Measurements from ENCODE around the gene ADO.
A peak's percentile ranks its signal among the peaks of the same experiment; 100 is the strongest.

ADO gene

DNA sequence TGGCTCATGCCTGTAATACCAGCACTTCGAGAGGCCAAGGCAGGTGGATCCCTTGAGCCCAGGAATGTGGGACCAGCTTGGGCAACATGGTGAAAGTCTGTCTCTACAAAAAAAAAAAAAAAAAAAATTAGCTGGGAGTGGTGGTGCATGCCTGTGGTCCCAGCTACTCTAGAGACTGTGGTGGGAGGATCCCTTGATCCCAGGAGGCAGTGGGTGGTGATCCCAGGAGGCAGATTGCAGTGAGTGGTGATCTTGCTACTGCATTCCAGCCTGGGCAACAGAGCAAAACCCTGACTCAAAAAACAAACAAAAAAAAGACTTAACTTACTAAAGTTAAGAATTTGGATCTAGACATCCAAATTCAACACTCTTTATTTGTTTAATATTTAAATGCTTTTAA is 10.2 kb upstream of the ADO start:
- no peak for DNase-seq

DNA sequence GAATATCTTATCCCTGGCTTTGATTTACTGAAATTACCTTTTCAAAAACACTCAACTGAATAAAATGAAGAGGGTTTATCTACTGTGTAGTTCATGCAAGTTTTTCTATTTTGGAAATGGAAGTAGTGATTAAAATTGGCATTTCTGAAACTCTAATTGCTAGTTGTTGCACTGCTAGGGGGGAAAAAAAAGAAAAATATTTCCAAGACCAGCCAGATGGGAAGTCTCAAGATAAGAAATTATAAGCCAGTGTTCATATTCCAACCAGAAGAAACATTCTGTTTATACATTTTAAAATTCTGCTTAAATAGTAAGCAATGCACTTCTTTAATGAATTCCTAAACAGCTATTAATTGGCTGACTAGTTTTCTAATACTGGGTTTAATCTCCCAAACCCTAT is 9.4 kb upstream of the ADO start:
- no peak for DNase-seq

DNA sequence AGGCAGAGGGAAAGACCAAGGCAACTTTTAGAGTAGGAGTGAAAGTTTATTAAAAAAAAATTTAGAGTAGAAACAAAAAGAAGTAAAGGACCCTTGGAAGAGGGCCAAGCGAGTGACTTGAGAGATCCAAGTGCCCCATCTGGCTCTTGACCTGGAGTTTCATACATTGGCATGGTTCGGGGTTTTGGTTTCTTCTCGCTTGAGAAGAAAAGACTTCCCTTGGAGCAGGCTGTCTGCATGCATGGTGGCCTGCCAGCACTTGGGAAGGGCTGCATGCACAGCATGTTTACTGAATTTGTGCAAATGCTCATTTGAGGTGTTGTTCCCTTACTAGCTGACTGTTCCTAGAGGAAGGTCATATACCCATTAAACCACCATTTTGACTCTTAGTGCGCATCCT is 8.8 kb upstream of the ADO start:
- DNase-seq: no peak

DNA sequence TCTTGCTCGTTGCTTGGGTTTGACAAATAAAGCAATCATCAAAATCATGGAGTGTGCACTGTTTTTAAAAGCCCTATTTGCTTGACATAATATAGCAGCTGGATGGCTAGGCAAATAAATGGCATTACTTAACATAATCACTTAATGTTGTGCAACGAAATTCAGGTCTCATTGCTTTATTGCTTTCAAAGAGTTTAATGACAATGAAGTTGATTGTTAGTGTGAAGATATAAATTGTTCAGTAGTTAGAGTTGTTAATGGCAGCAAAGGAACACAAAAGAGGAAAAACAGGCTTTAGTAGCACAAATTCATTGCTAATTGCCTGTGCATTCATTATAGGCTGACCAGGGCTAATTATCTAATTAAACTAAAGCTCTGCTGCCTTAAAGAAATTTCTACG is 7.6 kb upstream of the ADO start:
- DNase-seq: peak; percentile 60

DNA sequence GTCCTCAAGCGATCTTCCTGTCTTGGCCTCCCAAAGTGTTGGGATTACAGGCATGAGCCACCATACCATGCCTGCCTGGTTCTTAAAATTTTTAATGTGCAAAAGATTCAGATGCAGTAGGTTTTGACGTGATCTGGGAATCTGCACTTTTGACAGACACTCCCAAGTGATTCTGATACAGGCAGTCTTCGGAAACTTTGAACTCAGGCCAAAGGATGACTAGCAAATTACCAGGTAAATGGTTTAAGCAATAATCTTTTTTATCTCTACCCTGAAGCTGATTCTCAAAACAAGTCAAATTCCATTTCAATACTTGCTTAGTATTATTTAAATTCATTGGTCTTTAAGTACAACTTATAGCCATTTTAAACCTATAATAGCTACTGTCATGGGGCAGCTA is 2.6 kb upstream of the ADO start:
- no peak for DNase-seq

DNA sequence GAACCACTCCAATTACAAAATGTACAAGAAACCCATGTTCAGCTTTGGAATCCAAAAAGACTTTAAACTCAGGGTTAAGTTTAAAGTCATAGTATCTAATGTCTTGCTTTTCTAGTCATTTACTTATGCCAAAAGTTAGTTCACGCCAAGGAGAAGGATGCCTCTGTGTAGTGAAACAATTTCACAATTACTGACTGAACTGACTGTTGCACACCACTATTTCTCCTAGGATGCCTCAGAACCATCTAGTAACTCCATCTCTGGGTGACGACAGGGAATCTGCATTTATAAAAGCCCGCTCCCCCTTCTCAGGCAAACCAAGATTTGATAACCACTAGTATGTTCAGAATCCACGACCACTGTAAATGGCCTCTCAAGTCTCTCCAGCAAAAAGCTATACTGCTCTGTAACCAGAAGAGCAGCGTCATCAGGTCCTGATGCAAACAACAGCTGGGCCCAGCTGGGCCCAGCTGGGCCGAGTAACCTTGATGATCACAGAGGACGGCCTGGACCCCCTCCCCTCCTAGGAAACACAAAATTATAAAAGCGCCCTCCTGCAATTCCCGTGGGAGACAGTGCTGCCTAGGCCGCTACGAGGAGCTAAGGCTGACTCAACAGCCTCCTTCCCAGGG is 680 bp upstream of the ADO start:
- DNase-seq: no peak

DNA sequence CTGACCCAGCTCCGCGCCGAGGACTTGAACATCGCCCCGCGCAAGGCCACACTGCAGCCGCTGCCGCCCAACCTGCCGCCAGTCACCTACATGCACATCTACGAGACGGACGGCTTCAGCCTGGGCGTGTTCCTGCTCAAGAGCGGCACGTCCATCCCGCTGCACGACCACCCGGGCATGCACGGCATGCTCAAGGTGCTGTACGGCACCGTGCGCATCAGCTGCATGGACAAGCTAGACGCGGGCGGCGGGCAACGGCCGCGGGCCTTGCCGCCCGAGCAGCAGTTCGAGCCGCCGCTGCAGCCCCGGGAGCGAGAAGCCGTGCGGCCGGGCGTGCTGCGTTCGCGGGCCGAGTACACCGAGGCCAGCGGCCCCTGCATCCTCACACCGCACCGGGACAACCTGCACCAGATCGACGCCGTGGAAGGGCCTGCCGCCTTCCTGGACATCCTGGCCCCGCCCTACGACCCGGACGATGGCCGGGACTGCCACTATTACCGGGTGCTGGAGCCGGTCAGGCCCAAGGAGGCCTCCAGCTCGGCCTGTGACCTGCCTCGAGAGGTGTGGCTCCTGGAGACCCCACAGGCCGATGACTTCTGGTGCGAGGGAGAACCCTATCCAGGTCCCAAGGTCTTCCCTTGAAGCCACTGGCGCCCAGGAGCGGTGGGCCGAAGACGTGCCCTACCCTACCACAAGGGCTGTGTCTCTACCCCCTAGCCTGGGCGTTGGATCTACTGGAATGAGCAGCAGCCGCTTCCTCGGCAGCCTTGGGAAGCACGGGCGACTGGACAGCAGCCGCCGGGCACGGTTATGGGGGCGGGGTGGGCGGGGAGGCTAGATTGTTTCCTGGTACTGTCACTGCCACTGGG is 945 bp downstream of the ADO start:
- no peak for DNase-seq

DNA sequence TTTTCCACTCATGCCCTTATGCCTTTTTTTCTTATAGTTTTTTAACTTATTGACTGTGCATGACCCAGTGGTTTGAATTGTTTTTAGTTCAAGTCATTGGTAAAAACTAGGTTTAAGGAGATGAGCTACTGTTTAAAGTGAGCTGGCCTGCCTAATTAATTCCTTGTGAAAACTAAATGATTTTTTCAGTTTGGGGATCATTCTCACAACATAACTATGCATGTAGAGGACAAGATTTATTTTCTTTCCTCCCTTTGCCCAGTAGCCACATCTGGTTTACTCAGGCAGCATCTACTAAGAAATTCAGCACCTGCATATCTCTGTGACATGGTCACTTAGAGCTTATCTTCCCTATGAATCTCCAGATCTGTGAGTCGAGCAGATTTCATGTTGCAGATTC is 1.7 kb downstream of the ADO start:
- no peak for DNase-seq

DNA sequence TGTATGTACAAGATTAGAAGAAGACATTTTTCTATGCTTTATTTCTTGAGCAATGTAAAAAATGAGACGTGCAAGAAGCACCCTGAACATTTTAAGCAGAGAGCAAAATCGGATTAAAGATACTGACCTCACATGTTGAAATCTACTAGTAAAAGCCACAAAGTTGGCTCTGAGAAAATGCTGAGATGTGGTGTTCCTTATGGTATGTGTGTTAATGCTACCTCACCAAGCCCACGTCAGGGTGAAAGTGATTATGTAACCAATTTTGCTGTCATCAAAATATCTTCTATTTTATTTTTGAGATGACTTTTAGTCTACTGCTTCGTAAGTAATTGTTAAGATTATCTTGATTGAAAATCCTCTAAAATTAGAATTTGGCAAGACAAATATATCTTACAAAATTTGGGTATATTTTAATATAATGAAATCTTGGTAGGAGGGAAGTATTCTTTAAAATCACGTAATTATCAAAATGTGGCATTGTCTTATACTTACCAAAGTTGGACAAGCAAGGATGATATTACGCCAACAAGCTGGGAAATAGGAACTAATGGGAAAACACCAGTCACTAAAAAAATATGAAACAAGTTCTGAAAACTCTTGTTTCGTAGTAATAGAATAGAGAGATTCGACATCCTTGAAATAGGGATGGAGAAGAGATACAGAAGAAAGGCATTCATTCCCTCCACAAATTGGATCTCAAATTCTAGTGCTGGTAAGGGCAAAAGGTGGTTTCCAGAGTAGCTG is 5.8 kb downstream of the ADO start:
- no peak for DNase-seq

DNA sequence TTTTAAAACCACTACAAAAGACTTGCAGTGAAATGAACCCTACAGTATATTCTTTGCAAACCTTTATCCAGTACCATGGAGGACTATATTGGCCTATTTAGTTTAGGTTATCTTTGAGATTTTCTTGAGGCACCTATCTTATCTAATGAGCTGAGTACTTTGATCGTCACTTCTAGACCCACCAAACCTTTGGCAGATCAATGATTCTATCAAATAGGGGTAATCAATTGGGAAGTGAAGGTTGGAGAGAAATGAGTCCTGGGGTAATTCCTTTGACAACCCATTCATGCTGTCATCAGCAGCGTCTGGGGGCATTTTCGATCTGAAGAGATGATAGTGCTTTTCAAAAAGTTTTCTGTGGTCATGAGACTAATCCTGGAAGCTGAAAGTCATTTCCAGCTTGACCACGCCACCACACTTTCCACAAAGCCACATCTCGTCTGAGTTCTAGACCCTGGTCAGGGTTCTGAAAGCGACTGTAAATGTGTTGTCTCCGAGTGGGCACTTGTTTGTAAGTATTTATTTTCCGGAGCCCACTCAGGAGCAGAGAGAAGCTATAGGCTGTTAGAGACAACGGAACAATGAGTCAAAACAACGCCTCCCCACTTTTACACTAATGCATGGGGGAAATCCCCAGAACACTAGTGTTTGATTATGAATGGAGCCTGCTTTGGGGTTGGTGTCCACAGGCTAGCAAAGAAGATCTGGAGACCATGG is 6.8 kb downstream of the ADO start:
- DNase-seq: no peak

DNA sequence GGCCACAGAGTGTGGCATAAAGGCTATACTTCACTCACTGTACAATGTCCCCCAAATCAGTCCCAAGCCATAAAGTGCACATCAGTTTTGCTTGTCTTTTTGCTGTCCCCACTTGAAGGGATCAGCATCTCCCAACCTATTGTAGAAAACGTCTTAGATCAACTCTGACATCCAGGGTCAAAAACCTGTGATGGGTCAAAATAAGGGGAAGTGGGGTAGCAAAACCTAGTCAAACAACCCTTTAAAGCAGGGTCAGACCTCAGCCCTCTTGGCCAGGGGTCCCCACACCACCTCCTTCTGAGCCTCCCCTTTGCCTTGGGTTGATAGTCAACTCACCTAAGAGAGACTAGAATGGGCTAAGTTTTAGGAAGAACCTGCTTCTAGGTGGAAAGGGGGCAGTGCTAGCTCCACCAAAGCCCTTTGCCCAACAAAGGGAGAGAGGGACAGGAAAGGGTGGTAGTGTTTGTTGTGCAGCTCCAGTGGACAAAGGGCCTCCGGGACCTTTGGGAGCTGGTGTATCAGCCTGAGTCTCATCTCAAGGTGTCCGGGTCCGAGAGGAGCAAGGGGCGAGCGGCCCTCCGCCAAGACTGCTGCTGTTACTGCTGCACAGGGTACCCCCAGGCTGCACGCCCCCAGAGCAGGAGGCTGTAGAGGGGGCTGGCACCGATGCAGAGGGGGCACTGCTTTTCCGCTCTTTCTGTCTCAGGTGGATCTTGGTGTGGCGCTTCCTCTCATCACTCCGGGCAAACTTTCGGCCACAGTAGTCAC is 8.3 kb downstream of the ADO start:
- no peak for DNase-seq

DNA sequence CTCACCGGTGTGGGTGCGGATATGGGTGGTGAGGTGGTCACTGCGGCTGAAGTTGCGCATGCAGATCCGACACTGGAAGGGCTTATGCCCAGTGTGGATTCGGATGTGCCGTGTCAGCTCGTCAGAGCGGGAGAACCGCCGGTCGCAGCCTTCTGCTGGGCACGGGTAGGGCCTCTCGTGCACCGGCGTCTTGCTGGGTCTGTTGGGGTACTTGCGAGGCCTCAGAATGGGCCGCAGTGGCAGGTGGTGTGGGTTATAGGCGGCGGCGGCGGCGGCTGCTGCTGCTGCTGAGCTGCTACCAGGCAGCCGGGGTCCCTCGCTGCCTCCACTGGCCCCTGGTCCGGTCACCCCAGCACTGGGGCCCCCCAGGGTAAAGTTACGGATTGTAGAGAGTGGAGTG is 8.9 kb downstream of the ADO start:
- DNase-seq: no peak

DNA sequence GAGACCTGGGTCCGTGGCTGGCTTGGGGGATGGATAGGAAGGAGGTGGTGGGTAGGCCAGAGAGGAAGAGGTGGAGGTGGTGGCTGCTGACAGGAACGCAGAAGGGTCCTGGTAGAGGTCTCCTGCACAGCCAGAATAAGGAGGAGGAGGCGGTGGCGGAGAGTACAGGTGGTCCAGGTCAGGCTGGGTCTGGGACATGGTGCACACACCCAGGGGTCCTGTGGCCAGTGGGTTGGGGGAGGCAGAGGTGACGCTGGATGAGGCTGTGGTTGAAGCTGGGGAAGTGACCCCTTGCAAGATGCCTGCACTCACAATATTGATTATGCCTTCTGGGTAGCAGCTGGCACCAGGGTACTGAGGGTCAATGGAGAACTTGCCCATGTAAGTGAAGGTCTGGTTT is 9.5 kb downstream of the ADO start:
- DNase-seq: no peak

DNA sequence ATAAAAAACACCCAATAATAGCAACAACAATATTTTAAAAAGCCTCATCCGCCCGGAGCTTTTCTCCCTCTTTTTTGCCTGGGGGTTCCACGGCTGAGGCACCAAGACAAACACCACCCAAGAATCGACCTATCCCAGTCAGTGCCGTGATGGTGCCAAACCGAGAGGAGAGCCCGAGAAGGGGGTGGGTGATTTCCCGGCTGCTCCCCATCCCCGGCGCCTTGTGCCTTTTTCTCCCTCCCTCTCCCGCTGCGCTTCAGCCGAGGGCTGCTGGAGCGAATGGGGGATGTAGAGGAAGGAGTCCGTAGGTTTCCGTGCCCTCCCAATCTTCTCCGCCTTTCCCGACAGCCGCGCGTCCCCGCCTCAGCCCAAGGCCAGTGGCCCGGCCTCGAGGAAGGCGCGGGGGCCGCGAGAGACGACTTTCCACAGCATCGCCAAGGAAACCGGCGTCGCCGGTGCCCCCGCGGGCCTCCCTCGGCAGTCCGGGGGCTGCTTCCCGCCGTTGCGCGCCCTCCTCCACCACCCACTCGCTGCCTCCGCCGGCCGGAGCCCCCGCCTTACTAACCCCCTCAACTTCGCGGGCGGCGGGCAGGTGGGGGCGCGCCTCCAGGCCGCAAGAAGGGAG is 10.3 kb downstream of the ADO start:
- DNase-seq: no peak

DNA sequence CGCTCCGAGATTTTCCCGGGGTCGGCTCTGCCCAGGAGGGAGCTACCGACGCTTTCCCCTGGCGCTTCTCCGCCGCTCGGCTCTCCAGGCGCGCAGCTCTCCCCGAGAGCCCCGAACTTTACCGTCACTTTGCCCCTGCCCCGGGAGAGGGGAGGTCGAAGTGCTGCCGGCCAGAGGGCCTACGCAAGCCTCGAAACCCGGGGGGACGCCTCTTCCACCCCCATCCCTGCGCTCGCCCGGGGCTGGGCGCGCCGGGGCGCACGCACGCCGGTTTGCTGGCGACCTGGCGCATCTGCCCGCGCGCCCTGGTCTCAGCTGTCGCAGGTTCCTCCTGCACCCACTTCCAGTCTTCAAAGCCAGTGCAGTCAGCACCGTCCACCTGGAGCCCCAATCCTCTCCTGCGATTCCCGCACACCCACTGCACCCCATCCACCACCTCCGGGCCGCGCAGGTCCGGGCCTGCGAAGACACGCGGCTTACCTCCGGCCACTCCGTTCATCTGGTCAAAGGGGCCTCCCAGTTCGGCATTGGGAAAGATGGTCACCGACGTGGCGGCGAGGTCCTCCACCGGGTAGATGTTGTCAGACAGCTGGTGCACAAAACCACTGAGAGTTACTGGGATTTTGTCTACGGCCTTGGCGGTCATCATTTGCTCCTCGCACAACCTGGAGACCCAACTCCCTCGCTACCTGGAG is 11.0 kb downstream of the ADO start:
- no peak for DNase-seq

DNA sequence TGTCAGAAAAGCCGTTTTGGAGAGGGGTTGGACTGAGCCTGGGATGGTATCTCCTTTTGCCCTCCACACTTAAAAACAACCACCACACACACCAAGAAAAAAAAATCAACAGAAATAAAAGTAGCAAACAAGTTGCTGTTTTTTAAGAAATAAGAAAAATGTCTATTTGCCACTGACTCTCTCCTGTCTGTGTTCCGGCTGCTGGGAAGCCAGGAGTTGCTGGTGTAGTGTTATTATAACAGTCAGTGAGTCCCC is 11.5 kb downstream of the ADO start:
- DNase-seq: no peak

DNA sequence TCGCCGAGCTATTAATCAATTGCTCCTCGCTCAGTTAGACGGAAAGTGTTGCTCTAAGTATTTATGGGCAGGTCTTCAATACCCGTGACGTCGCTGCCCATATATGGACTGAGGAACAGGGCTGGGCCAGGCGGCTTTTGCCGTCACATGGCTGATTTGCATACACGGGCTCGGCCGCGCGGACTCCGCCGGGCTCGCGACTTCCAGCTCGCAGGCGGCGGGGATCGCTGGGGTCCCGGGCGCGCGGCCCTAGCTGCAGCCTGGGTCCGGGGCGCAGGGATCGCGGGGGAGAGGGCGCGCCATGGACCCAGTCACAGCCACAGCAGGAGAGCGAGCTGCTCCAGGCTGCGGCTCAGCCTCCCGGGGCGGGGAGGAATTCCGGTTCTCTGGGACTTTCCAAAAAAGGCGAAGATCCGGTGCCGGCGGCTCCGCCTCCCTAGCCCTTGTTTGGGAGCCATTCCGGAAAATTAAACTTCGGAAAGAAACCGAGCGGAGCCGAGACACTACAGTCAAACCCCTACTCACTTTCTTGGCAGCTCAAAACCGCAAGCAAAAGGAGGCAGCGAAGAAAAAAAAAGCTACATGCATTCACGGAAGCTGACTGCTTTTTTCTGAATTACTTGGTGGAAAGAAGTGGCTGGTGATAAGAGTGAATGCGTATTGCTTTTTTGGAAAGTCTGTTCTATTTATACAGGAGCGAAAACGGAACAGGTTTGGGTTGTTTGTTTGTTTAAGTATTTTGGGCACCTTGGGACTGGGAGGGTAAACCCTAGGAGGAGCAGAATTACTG is 12.0 kb downstream of the ADO start, which contains the start of gene EGR2:
TSS of gene EGR2 (minus strand) at position 36 of the 790 bp plus-strand sequence. CDS start 337 bp downstream, outside the sequence.
- DNase-seq: peak; percentile 63

DNA sequence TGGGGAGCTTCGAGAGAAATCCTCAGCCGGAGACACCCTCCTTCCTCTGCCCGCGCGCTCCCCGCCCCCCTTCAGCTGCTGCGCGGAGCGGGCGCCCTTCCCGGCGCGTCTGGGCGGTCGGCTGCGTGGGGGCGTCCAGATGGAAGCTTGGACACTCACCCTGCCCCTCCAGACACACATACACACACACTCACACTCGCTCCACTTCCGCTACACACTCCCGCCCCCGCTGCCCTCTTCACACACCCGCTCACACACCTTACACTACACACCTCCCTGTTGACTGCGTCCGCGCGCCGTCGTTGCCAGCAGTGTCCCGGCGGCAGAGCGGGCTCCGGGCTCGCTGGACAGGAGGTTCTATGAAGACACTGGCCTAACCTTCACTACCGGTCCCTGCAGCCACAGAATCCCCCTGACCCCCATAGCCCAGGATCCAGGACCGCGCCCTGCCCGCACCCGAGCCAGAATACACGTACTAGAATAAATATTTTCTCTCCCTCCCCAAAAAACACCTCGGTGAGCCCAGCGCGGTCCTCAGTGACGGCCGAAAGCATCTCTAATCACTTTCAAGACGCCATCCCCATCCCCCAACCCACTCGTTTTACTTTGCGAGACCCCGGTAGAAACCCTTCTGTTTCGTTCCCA is 12.7 kb downstream of the ADO start:
- DNase-seq: no peak

DNA sequence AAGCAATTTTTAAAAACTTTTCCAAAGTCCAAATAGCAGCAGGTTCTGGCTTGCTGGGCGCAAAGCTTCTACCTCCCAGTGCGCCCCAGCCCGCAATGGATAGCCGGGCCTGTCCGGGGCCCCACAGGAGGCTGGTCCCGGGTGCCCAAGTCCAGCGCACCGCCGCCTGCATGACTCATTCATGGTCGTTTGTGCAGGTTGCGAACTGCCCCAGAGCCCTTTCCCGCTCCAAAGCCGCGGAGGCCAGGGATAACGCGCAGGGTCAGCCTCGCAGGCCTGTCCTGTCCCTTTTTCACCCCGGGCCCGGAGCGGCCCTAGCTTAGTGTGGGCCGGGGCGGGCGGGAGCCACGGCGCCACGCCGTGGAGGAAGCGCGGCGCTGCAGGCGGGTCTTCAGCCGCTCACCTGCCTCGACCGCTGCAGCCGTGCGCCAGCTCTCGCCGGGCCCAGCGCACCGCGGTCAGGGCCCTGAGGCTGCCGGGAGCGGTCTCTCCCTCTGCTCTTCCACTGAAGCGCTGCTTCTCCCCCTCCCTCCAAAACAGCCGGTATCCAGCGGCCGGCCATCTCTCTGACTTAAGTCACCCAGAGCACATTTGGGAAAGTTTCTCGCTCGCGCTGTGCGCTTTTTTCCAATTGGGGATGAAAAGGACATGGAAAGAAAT is 13.4 kb downstream of the ADO start:
- DNase-seq: peak; percentile 17

Measured in NCI-H748 treated with DMSO at 0.1 percent for 48 hours (cell line).